WTC11 (cell line): ENCODE measurements around the gene DNAL4. TPM values are rescaled to one million over a fixed set of nuclear protein-coding genes. Genes with fewer than 3 reads are reported as not detected.

Experiments used
- ATAC-seq: fragments of 200-7000 bp; cut with Tn5 transposase; 2 replicates; pipeline ENCODE4 v1.10.0; 2021; ENCODE audit warnings: mild to moderate bottlenecking, moderate library complexity
- CTCF ChIA-PET: fragments of 300-600 bp; sonication (Branson Sonifier 250); formaldehyde crosslinking; loops from one replicate; lab custom pipeline; 2021; ENCODE audit warnings: antibody characterized with exemption; lab: Charles Lee
- POLR2A ChIA-PET: fragments of 350-600 bp; sonication (Branson Sonifier 250); formaldehyde crosslinking; loops from one replicate; lab custom pipeline; 2021; ENCODE audit warnings: antibody characterized with exemption; lab: Charles Lee
- DNase-seq: peaks from one replicate; pipeline ENCODE4 v3.0.0; 2021; ENCODE audit warnings: low spot score
- H3K27ac Mint-ChIP-seq: 2 replicates; pipeline ENCODE4 v1.8.0; 2021; ENCODE audit warnings: mixed read lengths
- H3K27me3 Mint-ChIP-seq: 2 replicates; pipeline ENCODE4 v1.8.0; 2021; ENCODE audit warnings: low read depth, mild to moderate bottlenecking, moderate library complexity, mixed read lengths
- H3K36me3 Mint-ChIP-seq: 2 replicates; pipeline ENCODE4 v1.8.0; 2021; ENCODE audit warnings: mixed read lengths
- H3K4me1 Mint-ChIP-seq: 2 replicates; pipeline ENCODE4 v1.8.0; 2022; ENCODE audit warnings: mixed read lengths
- H3K4me3 Mint-ChIP-seq: 2 replicates; pipeline ENCODE4 v1.8.0; 2021; ENCODE audit warnings: mild to moderate bottlenecking, moderate library complexity, mixed read lengths
- H3K9me3 Mint-ChIP-seq: 2 replicates; pipeline ENCODE4 v1.8.0; 2021; ENCODE audit warnings: mixed read lengths
- ATF1 ChIP-seq: sonication (generic); formaldehyde crosslinking; IDR thresholded peaks from 2 replicates; pipeline ENCODE4 v1.8.1; 2023; ENCODE audit warnings: mild to moderate bottlenecking, moderate library complexity, missing genetic modification reagents
- ATF3 ChIP-seq: sonication (generic); formaldehyde crosslinking; conservative IDR thresholded peaks from 2 replicates; pipeline ENCODE4 v1.8.1; 2022; ENCODE audit warnings: mild to moderate bottlenecking, missing genetic modification reagents
- FOXJ3 ChIP-seq: sonication (generic); formaldehyde crosslinking; IDR thresholded peaks from 2 replicates; pipeline ENCODE4 v1.9.0; 2021; ENCODE audit warnings: missing genetic modification reagents, mild to moderate bottlenecking, borderline replicate concordance
- JUN ChIP-seq: sonication (generic); formaldehyde crosslinking; IDR thresholded peaks from 2 replicates; pipeline ENCODE4 v1.8.0; 2023; ENCODE audit warnings: mild to moderate bottlenecking, missing genetic modification reagents
- MXD4 ChIP-seq: fragments of 250-450 bp; sonication (Bioruptor Pico); IDR thresholded peaks from 2 replicates; pipeline ENCODE4 v1.8.0; 2021; ENCODE audit warnings: mild to moderate bottlenecking, moderate library complexity, borderline replicate concordance
- NR2C2 ChIP-seq: sonication (generic); formaldehyde crosslinking; IDR thresholded peaks from 2 replicates; pipeline ENCODE4 v1.8.0; 2022; ENCODE audit warnings: mild to moderate bottlenecking, missing genetic modification reagents
- RORB ChIP-seq: fragments of 250-450 bp; sonication (Bioruptor Pico); IDR thresholded peaks from 2 replicates; pipeline ENCODE4 v1.9.0; 2021; ENCODE audit warnings: mild to moderate bottlenecking
- SMAD4 ChIP-seq: sonication (generic); formaldehyde crosslinking; IDR thresholded peaks from 2 replicates; pipeline ENCODE4 v1.8.0; 2022; ENCODE audit warnings: mild to moderate bottlenecking, missing genetic modification reagents
- SOX15 ChIP-seq: fragments of 250-450 bp; sonication (Bioruptor Pico); IDR thresholded peaks from 2 replicates; pipeline ENCODE4 v1.9.0; 2021; ENCODE audit warnings: mild to moderate bottlenecking
- ZNF138 ChIP-seq: sonication (generic); formaldehyde crosslinking; conservative IDR thresholded peaks from 2 replicates; pipeline ENCODE4 v1.8.1; 2022; ENCODE audit warnings: mild to moderate bottlenecking, moderate library complexity, missing genetic modification reagents
- ZNF219 ChIP-seq: sonication (generic); formaldehyde crosslinking; IDR thresholded peaks from 2 replicates; pipeline ENCODE4 v1.8.0; 2023; ENCODE audit warnings: missing genetic modification reagents, mild to moderate bottlenecking, borderline replicate concordance
- ZNF317 ChIP-seq: sonication (generic); formaldehyde crosslinking; IDR thresholded peaks from 2 replicates; pipeline ENCODE4 v1.8.1; 2023; ENCODE audit warnings: low read depth, mild to moderate bottlenecking, moderate library complexity, missing genetic modification reagents, borderline replicate concordance
- total RNA-seq: library from RNA; stranded (reverse); gene quantifications from 3 replicates; pipeline ENCODE4 v1.2.3, GENCODE V29; 2021
- TF ChIP-seq, protein P1 (sequence below): sonication (generic); formaldehyde crosslinking; IDR thresholded peaks from 2 replicates; pipeline ENCODE4 v1.8.1; 2023; ENCODE audit warnings: mild to moderate bottlenecking, moderate library complexity, missing genetic modification reagents
- TF ChIP-seq, protein P2 (sequence below): fragments of 250-450 bp; sonication (Bioruptor Pico); IDR thresholded peaks from 2 replicates; pipeline ENCODE4 v1.9.0; 2021; ENCODE audit warnings: mild to moderate bottlenecking, borderline replicate concordance
- TF ChIP-seq, protein P3 (sequence below): sonication (generic); formaldehyde crosslinking; IDR thresholded peaks from 2 replicates; pipeline ENCODE4 v1.8.0; 2022; ENCODE audit warnings: mild to moderate bottlenecking, missing genetic modification reagents
- TF ChIP-seq, protein P4 (sequence below): fragments of 200-600 bp; IDR thresholded peaks from 2 replicates; pipeline ENCODE4 v1.8.0; 2022; ENCODE audit warnings: antibody characterized with exemption
- TF ChIP-seq, protein P5 (sequence below): fragments of 250-450 bp; sonication (Bioruptor Pico); IDR thresholded peaks from 2 replicates; pipeline ENCODE4 v1.9.0; 2021; ENCODE audit warnings: mild to moderate bottlenecking
- TF ChIP-seq, protein P6 (sequence below): sonication (generic); formaldehyde crosslinking; conservative IDR thresholded peaks from 2 replicates; pipeline ENCODE4 v1.8.1; 2023; ENCODE audit warnings: mild to moderate bottlenecking, low read depth, missing genetic modification reagents, moderate library complexity
- TF ChIP-seq, protein P7 (sequence below): sonication (generic); formaldehyde crosslinking; IDR thresholded peaks from 2 replicates; pipeline ENCODE4 v1.8.1; 2022; ENCODE audit warnings: low read depth, mild to moderate bottlenecking, moderate library complexity, missing genetic modification reagents, borderline replicate concordance

Gene DNAL4
- total RNA-seq, 1 experiment from 2014 or later: 11.8 TPM

DNA sequence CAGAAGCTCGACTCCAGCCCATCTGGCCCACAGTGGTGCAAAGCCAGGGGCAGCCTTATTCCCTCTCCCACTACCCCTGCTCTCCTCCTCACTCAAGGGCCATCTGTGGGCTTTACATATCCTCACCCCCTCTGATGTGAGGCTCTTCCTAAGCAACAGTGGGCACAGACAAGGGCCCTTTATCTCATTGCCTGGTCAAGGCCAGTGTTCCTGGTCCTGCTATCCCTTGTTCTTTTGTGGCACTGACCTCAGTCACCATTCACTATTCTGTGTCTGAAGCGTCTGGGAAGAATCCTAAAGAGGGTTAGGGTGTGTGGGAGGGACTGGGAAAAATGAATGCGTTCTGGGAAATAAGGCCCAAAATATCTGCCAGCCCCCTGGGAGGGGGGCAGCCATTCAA is 7.3 kb downstream of the DNAL4 start:
- Mint-ChIP-seq H3K36me3 (no peaks in the 10 kb centered on the region), H3K9me3 (no peaks in the 10 kb centered on the region), H3K27ac (no peak overlapping the region), H3K4me3 (no peak overlapping the region), H3K27me3 (no peaks in the 10 kb centered on the region), H3K4me1 (peaks cover 5% of the 10 kb centered on the region)
- no peak for TF ChIP-seq ATF1 (CRISPR knock-in tag)
- no peak for TF ChIP-seq ZNF138 (CRISPR knock-in tag)
- no peak for TF ChIP-seq JUN (CRISPR knock-in tag)
- no peak for TF ChIP-seq MXD4
- no peak for TF ChIP-seq ZNF219 (CRISPR knock-in tag)
- TF ChIP-seq NR2C2 (CRISPR knock-in tag): no peak
- TF ChIP-seq, protein P1, sequence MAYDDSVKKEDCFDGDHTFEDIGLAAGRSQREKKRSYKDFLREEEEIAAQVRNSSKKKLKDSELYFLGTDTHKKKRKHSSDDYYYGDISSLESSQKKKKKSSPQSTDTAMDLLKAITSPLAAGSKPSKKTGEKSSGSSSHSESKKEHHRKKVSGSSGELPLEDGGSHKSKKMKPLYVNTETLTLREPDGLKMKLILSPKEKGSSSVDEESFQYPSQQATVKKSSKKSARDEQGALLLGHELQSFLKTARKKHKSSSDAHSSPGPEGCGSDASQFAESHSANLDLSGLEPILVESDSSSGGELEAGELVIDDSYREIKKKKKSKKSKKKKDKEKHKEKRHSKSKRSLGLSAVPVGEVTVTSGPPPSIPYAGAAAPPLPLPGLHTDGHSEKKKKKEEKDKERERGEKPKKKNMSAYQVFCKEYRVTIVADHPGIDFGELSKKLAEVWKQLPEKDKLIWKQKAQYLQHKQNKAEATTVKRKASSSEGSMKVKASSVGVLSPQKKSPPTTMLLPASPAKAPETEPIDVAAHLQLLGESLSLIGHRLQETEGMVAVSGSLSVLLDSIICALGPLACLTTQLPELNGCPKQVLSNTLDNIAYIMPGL (CRISPR knock-in tag): no peak
- TF ChIP-seq, protein P2, sequence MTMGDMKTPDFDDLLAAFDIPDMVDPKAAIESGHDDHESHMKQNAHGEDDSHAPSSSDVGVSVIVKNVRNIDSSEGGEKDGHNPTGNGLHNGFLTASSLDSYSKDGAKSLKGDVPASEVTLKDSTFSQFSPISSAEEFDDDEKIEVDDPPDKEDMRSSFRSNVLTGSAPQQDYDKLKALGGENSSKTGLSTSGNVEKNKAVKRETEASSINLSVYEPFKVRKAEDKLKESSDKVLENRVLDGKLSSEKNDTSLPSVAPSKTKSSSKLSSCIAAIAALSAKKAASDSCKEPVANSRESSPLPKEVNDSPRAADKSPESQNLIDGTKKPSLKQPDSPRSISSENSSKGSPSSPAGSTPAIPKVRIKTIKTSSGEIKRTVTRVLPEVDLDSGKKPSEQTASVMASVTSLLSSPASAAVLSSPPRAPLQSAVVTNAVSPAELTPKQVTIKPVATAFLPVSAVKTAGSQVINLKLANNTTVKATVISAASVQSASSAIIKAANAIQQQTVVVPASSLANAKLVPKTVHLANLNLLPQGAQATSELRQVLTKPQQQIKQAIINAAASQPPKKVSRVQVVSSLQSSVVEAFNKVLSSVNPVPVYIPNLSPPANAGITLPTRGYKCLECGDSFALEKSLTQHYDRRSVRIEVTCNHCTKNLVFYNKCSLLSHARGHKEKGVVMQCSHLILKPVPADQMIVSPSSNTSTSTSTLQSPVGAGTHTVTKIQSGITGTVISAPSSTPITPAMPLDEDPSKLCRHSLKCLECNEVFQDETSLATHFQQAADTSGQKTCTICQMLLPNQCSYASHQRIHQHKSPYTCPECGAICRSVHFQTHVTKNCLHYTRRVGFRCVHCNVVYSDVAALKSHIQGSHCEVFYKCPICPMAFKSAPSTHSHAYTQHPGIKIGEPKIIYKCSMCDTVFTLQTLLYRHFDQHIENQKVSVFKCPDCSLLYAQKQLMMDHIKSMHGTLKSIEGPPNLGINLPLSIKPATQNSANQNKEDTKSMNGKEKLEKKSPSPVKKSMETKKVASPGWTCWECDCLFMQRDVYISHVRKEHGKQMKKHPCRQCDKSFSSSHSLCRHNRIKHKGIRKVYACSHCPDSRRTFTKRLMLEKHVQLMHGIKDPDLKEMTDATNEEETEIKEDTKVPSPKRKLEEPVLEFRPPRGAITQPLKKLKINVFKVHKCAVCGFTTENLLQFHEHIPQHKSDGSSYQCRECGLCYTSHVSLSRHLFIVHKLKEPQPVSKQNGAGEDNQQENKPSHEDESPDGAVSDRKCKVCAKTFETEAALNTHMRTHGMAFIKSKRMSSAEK (CRISPR knock-in tag): no peak
- no peak for TF ChIP-seq SMAD4 (CRISPR knock-in tag)
- ATAC-seq (no peak), DNase-seq (no peak)
- CTCF ChIA-PET: interaction anchor here (6.9 kb wide), 1 partner anchor 18 kb away, joined by 60 read pairs; no protein-coding TSS in a partner anchor
- POLR2A ChIA-PET: no interaction called here

GRCh38 chr22:38784856-38785255 is 9.1 kb downstream of the DNAL4 start:
- no peaks in the 10 kb centered on the region for H3K27me3 Mint-ChIP-seq
- H3K9me3 Mint-ChIP-seq: no peaks in the 10 kb centered on the region
- peaks cover 5% of the 10 kb centered on the region for H3K4me1 Mint-ChIP-seq
- TF ChIP-seq SOX15 (CRISPR knock-in tag) (no peak), FOXJ3 (no peak), RORB (CRISPR knock-in tag) (no peak), JUN (CRISPR knock-in tag) (no peak), ATF3 (CRISPR knock-in tag) (no peak), SMAD4 (CRISPR knock-in tag) (no peak), ZNF317 (CRISPR knock-in tag) (no peak)
- TF ChIP-seq, protein P3, sequence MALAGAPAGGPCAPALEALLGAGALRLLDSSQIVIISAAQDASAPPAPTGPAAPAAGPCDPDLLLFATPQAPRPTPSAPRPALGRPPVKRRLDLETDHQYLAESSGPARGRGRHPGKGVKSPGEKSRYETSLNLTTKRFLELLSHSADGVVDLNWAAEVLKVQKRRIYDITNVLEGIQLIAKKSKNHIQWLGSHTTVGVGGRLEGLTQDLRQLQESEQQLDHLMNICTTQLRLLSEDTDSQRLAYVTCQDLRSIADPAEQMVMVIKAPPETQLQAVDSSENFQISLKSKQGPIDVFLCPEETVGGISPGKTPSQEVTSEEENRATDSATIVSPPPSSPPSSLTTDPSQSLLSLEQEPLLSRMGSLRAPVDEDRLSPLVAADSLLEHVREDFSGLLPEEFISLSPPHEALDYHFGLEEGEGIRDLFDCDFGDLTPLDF (CRISPR knock-in tag): no peak
- TF ChIP-seq, protein P4, sequence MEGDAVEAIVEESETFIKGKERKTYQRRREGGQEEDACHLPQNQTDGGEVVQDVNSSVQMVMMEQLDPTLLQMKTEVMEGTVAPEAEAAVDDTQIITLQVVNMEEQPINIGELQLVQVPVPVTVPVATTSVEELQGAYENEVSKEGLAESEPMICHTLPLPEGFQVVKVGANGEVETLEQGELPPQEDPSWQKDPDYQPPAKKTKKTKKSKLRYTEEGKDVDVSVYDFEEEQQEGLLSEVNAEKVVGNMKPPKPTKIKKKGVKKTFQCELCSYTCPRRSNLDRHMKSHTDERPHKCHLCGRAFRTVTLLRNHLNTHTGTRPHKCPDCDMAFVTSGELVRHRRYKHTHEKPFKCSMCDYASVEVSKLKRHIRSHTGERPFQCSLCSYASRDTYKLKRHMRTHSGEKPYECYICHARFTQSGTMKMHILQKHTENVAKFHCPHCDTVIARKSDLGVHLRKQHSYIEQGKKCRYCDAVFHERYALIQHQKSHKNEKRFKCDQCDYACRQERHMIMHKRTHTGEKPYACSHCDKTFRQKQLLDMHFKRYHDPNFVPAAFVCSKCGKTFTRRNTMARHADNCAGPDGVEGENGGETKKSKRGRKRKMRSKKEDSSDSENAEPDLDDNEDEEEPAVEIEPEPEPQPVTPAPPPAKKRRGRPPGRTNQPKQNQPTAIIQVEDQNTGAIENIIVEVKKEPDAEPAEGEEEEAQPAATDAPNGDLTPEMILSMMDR: no peak
- TF ChIP-seq, protein P5, sequence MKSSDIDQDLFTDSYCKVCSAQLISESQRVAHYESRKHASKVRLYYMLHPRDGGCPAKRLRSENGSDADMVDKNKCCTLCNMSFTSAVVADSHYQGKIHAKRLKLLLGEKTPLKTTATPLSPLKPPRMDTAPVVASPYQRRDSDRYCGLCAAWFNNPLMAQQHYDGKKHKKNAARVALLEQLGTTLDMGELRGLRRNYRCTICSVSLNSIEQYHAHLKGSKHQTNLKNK: no peak
- TF ChIP-seq, protein P6, sequence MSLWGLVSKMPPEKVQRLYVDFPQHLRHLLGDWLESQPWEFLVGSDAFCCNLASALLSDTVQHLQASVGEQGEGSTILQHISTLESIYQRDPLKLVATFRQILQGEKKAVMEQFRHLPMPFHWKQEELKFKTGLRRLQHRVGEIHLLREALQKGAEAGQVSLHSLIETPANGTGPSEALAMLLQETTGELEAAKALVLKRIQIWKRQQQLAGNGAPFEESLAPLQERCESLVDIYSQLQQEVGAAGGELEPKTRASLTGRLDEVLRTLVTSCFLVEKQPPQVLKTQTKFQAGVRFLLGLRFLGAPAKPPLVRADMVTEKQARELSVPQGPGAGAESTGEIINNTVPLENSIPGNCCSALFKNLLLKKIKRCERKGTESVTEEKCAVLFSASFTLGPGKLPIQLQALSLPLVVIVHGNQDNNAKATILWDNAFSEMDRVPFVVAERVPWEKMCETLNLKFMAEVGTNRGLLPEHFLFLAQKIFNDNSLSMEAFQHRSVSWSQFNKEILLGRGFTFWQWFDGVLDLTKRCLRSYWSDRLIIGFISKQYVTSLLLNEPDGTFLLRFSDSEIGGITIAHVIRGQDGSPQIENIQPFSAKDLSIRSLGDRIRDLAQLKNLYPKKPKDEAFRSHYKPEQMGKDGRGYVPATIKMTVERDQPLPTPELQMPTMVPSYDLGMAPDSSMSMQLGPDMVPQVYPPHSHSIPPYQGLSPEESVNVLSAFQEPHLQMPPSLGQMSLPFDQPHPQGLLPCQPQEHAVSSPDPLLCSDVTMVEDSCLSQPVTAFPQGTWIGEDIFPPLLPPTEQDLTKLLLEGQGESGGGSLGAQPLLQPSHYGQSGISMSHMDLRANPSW (CRISPR knock-in tag): no peak
- TF ChIP-seq, protein P7, sequence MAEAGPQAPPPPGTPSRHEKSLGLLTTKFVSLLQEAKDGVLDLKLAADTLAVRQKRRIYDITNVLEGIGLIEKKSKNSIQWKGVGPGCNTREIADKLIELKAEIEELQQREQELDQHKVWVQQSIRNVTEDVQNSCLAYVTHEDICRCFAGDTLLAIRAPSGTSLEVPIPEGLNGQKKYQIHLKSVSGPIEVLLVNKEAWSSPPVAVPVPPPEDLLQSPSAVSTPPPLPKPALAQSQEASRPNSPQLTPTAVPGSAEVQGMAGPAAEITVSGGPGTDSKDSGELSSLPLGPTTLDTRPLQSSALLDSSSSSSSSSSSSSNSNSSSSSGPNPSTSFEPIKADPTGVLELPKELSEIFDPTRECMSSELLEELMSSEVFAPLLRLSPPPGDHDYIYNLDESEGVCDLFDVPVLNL: no peak
- no peak for DNase-seq
- POLR2A ChIA-PET: interaction anchor here (0.7 kb wide), 1 partner anchor 909 kb away, joined by 3 read pairs; no protein-coding TSS in a partner anchor
- H3K4me3 Mint-ChIP-seq: no peak overlapping the region
- H3K27ac Mint-ChIP-seq: no peak overlapping the region
- CTCF ChIA-PET: interaction anchor here (6.9 kb wide), 1 partner anchor 16 kb away, joined by 60 read pairs; no protein-coding TSS in a partner anchor
- H3K36me3 Mint-ChIP-seq: no peaks in the 10 kb centered on the region
- no peak for ATAC-seq
